GM12878 (cell line): ENCODE measurements around the gene RHEB. TPM values are rescaled to one million over a fixed set of nuclear protein-coding genes. Genes with fewer than 3 reads are reported as not detected.

Source experiments
- ATAC-seq: fragments of 200-7000 bp; cut with Tn5 transposase; 3 replicates; pipeline ENCODE4 v1.9.1; 2020; ENCODE audit warnings: mild to moderate bottlenecking, moderate library complexity
- BruUV-seq: library from RNA; stranded (reverse); fragments of 400-500 nt; replicated peaks from 2 replicates; lab custom pipeline; 2021; lab: Mats Ljungman, UMichigan
- CTCF ChIA-PET: fragments of 300-600 bp; sonication (Branson Sonifier 250); formaldehyde crosslinking; extraction: SDS; loops from one replicate; lab custom pipeline; 2021; ENCODE audit warnings: inconsistent platforms; lab: Yijun Ruan, JAX
- POLR2A ChIA-PET: fragments of 350-600 bp; formaldehyde crosslinking; extraction: SDS; loops from one replicate; lab custom pipeline; 2021; ENCODE audit warnings: inconsistent platforms; lab: Charles Lee
- RAD21 ChIA-PET: fragments of 300-600 bp; sonication (Branson Sonifier 250); formaldehyde crosslinking; loops from one replicate; lab custom pipeline; 2023; ENCODE audit warnings: antibody characterized with exemption; ENCODE audit not compliant: unreplicated experiment; lab: Charles Lee
- SMC1A ChIA-PET: fragments of 300-600 bp; sonication (Branson Sonifier 250); formaldehyde crosslinking; loops from one replicate; lab custom pipeline; 2023; ENCODE audit not compliant: unreplicated experiment, uncharacterized antibody; lab: Charles Lee
- DNase-seq: peaks from one replicate; pipeline ENCODE4 v3.0.0-alpha.2; 2011; ENCODE audit warnings: low read depth, low spot score
- FAIRE-seq: peaks from 3 replicates; lab custom pipeline; 2011; peaks lifted over from hg19 to GRCh38; lab: Jason Lieb, UNC
- H2AFZ ChIP-seq: 2 replicates; pipeline ENCODE4 v1.6.0; 2011; ENCODE audit warnings: low read depth, low read length, control low read depth; ENCODE audit not compliant: control insufficient read depth
- H3K27ac ChIP-seq: 2 replicates; pipeline ENCODE4 v1.5.1; 2011; ENCODE audit warnings: control low read depth; ENCODE audit not compliant: control insufficient read depth, insufficient read depth
- H3K27me3 ChIP-seq, 2 experiments: replicated peaks in 1 of 2; 2 replicates each; pipeline versions ENCODE4 v1.6.0 to v1.6.1; 2011; ENCODE audit warnings: low read length in 1 of 2; ENCODE audit not compliant: control insufficient read depth in 2 of 2, insufficient read depth in 2 of 2
- H3K36me3 ChIP-seq, 2 experiments: 2 replicates each; pipeline ENCODE4 v1.5.1; 2011; ENCODE audit warnings: low read length in 1 of 2; ENCODE audit not compliant: control insufficient read depth in 2 of 2, insufficient read depth in 2 of 2
- H3K4me1 ChIP-seq: 2 replicates; pipeline ENCODE4 v1.6.1; 2011; ENCODE audit warnings: mild to moderate bottlenecking, low read length, moderate library complexity, mixed read lengths; ENCODE audit not compliant: control insufficient read depth, insufficient read depth
- H3K4me2 ChIP-seq: 2 replicates; pipeline ENCODE4 v1.6.0; 2011; ENCODE audit warnings: control low read depth; ENCODE audit not compliant: control insufficient read depth, insufficient read depth
- H3K4me3 ChIP-seq: fragments of 200-600 bp; sonication (generic); 2 replicates; pipeline ENCODE4 v1.5.1; 2016
- H3K79me2 ChIP-seq: 2 replicates; pipeline ENCODE4 v1.6.0; 2011; ENCODE audit warnings: low read length; ENCODE audit not compliant: control insufficient read depth, insufficient read depth
- H3K9ac ChIP-seq: 2 replicates; pipeline ENCODE4 v1.8.0; 2011; ENCODE audit warnings: low read length, control low read depth, mixed read lengths; ENCODE audit not compliant: control insufficient read depth, insufficient read depth
- H3K9me3 ChIP-seq: replicated peaks from 3 replicates; pipeline ENCODE4 v1.5.1; 2011; ENCODE audit warnings: mild to moderate bottlenecking, low read length; ENCODE audit not compliant: control insufficient read depth, insufficient read depth
- H4K20me1 ChIP-seq: 2 replicates; pipeline ENCODE4 v1.6.0; 2011; ENCODE audit not compliant: control insufficient read depth, insufficient read depth
- E4F1 ChIP-seq: fragments of 450-650 bp; IDR thresholded peaks from 2 replicates; pipeline ENCODE4 v1.6.1; 2018; ENCODE audit warnings: borderline replicate concordance, mild to moderate bottlenecking; ENCODE audit not compliant: partially characterized antibody
- HDAC2 ChIP-seq: fragments of 200-600 bp; sonication (generic); IDR thresholded peaks from 2 replicates; pipeline ENCODE4 v1.6.1; 2017
- LARP7 ChIP-seq: fragments of 450-650 bp; IDR thresholded peaks from 2 replicates; pipeline ENCODE4 v1.6.1; 2017; ENCODE audit warnings: mild to moderate bottlenecking
- PAX8 ChIP-seq: fragments of 450-650 bp; IDR thresholded peaks from 2 replicates; pipeline ENCODE4 v1.6.1; 2017; ENCODE audit warnings: mild to moderate bottlenecking, moderate library complexity
- PRDM15 ChIP-seq: fragments of 450-650 bp; formaldehyde crosslinking; IDR thresholded peaks from 2 replicates; pipeline ENCODE4 v1.4.0; 2020; ENCODE audit warnings: mild to moderate bottlenecking, moderate library complexity
- RFX5 ChIP-seq: IDR thresholded peaks from 2 replicates; pipeline ENCODE4 v1.6.1; 2011; ENCODE audit warnings: low read depth, low read length, improper control_type of control experiment
- SREBF2 ChIP-seq: IDR thresholded peaks from 2 replicates; pipeline ENCODE4 v1.6.1; 2012; ENCODE audit warnings: mild to moderate bottlenecking, low read length
- TAF1 ChIP-seq: IDR thresholded peaks from 2 replicates; pipeline ENCODE4 v1.6.1; 2011; ENCODE audit warnings: mild to moderate bottlenecking, low read depth, low read length, borderline replicate concordance
- ZZZ3 ChIP-seq: IDR thresholded peaks from 2 replicates; pipeline ENCODE4 v1.6.1; 2011; ENCODE audit warnings: low read depth; ENCODE audit not compliant: control insufficient read depth, insufficient read length
- WGBS: methylation state at CpG from one replicate; pipeline ENCODE4 v1.1.6; 2016; ENCODE audit warnings: low lambda C conversion rate; ENCODE audit not compliant: insufficient replicate concordance, insufficient coverage; ENCODE audit errors: missing lambda C conversion rate; 5-methylcytosine and 5-hydroxymethylcytosine counted together
- in situ Hi-C: fragments of 300-500 bp; cut with MboI; formaldehyde crosslinking; loops from 9 replicates; pipeline ENCODE4 v1.14.3; 2018; ENCODE audit warnings: mixed read lengths
- intact Hi-C: fragments of 100-400 bp; cut with micrococcal nuclease; formaldehyde crosslinking; loops from one replicate; pipeline ENCODE4 v1.14.2; 2022; ENCODE audit not compliant: unreplicated experiment
- polyA plus RNA-seq, 11 experiments: library from polyadenylated mRNA; depleted of rRNA in 4 of 11; unstranded in 6 of 11; stranded (reverse) in 5 of 11; fragments of >200 nt; fragmentation: Nextera tagmentation in 4 of 11; fragmentation: Illumina TruSeq in 1 of 11; extraction: Ambion mirVana in 4 of 11; extraction: Trizol in 1 of 11; gene quantifications; 1 replicate in 1 of 11; 2 replicates in 10 of 11; pipeline versions ENCODE4 v1.2.1 to v1.2.3, GENCODE V29; 2011 to 2016; ENCODE audit warnings: inconsistent platforms in 2 of 11, missing spikeins in 2 of 11, low read depth in 1 of 11
- total RNA-seq, 4 experiments: library from RNA; depleted of rRNA in 3 of 4; stranded (reverse); fragments of >200 nt in 3 of 4; fragmentation: Illumina TruSeq in 1 of 4; extraction: Trizol in 1 of 4; gene quantifications; 2 replicates each; pipeline versions ENCODE4 v1.2.1 to v1.2.3, GENCODE V29; 2013 to 2021
- TF ChIP-seq, protein P1 (sequence below): fragments of 450-650 bp; IDR thresholded peaks from 2 replicates; pipeline ENCODE4 v1.6.1; 2017; ENCODE audit warnings: borderline replicate concordance
- TF ChIP-seq, protein P2 (sequence below): fragments of 150-350 bp; IDR thresholded peaks from 2 replicates; pipeline ENCODE4 v1.6.1; 2016; ENCODE audit warnings: low read depth, low read length

The RHEB gene
- total and polyA plus RNA-seq, 10 of the 15 experiments (the other 5 are each of a cell fraction or from before 2014, with no cell fraction given): 6.2 to 67.8 (median 38.0) TPM

DNA sequence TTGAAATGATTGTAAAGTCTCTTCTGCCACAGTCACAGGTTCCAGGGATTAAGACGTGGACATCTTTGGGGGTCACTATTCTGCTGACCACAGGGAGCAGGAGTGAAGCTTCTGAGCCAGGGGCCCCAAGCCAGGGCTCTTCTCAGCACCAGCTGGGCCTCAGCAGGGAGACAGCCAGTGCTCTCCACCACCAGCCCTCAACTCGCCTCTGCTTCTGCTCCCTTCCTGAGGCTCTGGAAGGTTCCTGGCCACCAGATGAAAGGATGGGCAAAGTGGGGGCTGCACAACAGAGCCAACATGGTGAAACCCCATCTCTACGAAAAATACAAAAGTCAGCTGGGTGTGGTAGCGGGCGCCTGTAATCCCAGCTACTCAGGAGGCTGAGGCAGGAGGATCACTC lies 68.5 kb downstream of the RHEB start:
- Histone ChIP-seq H3K4me2 (no peak overlapping the region), H3K36me3 (no peaks in the 10 kb centered on the region), H3K9me3 (no peaks in the 10 kb centered on the region), H4K20me1 (no peaks in the 10 kb centered on the region), H3K4me1 (no peaks in the 10 kb centered on the region; the same call in 1 of the 2 replicates), H2AFZ (no peak overlapping the region), H3K4me3 (no peak overlapping the region), H3K79me2 (no peaks in the 10 kb centered on the region), H3K27ac (no peak overlapping the region), H3K27me3 (no peaks in the 10 kb centered on the region; a peak in 1 of 4 replicates), H3K9ac (no peak overlapping the region)
- 56% methylated on average over 5 of the region's 5 CpGs for WGBS
- POLR2A ChIA-PET: no interaction called here
- CTCF ChIA-PET: interaction anchor here (0.7 to 1.0 kb wide), 4 partner anchors 20 to 207 kb away, joined by 3 to 4 read pairs (median 3); no protein-coding TSS in a partner anchor
- DNase-seq: no peak
- intact Hi-C loops (no loop called here), in situ Hi-C loops (no loop called here)
- no TSS peak for BruUV-seq
- no peak for TF ChIP-seq ZZZ3
- TF ChIP-seq SREBF2: no peak
- TF ChIP-seq TAF1: no peak
- TF ChIP-seq, protein P1, sequence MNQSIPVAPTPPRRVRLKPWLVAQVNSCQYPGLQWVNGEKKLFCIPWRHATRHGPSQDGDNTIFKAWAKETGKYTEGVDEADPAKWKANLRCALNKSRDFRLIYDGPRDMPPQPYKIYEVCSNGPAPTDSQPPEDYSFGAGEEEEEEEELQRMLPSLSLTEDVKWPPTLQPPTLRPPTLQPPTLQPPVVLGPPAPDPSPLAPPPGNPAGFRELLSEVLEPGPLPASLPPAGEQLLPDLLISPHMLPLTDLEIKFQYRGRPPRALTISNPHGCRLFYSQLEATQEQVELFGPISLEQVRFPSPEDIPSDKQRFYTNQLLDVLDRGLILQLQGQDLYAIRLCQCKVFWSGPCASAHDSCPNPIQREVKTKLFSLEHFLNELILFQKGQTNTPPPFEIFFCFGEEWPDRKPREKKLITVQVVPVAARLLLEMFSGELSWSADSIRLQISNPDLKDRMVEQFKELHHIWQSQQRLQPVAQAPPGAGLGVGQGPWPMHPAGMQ: no peak
- no peak for TF ChIP-seq E4F1
- no peak for TF ChIP-seq LARP7
- no peak for TF ChIP-seq PRDM15 (CRISPR knock-in tag)
- TF ChIP-seq HDAC2: no peak
- no peak for TF ChIP-seq RFX5
- no peak for TF ChIP-seq PAX8
- TF ChIP-seq, protein P2, sequence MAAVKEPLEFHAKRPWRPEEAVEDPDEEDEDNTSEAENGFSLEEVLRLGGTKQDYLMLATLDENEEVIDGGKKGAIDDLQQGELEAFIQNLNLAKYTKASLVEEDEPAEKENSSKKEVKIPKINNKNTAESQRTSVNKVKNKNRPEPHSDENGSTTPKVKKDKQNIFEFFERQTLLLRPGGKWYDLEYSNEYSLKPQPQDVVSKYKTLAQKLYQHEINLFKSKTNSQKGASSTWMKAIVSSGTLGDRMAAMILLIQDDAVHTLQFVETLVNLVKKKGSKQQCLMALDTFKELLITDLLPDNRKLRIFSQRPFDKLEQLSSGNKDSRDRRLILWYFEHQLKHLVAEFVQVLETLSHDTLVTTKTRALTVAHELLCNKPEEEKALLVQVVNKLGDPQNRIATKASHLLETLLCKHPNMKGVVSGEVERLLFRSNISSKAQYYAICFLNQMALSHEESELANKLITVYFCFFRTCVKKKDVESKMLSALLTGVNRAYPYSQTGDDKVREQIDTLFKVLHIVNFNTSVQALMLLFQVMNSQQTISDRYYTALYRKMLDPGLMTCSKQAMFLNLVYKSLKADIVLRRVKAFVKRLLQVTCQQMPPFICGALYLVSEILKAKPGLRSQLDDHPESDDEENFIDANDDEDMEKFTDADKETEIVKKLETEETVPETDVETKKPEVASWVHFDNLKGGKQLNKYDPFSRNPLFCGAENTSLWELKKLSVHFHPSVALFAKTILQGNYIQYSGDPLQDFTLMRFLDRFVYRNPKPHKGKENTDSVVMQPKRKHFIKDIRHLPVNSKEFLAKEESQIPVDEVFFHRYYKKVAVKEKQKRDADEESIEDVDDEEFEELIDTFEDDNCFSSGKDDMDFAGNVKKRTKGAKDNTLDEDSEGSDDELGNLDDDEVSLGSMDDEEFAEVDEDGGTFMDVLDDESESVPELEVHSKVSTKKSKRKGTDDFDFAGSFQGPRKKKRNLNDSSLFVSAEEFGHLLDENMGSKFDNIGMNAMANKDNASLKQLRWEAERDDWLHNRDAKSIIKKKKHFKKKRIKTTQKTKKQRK: no peak
- no peak for FAIRE-seq
- RAD21 ChIA-PET: no interaction called here
- no peak for ATAC-seq
- SMC1A ChIA-PET: interaction anchor here (0.6 kb wide), 1 partner anchor 35 kb away, joined by 4 read pairs; no protein-coding TSS in a partner anchor
